Thoracic aorta (tissue), 2 donors: ENCODE data around the gene CLDN14. TPM values are rescaled to one million over a fixed set of nuclear protein-coding genes. Genes with fewer than 3 reads are reported as not detected.

Experiments used
- ATAC-seq: fragments of 150-250 bp; one replicate; pipeline ENCODE4 v1.8.0; 2017; ENCODE audit warnings: low read depth; ENCODE audit not compliant: insufficient number of reproducible peaks, low FRiP score
- DNase-seq: peaks from one replicate; pipeline ENCODE4 v3.0.0-alpha.2; 2020; ENCODE audit warnings: low spot score
- H3K27ac ChIP-seq, 2 donors: fragments of 200-600 bp; sonication (generic); 1 replicate in 1 of 2; 2 replicates in 1 of 2; pipeline ENCODE4 v1.5.1; 2016; ENCODE audit warnings: mild to moderate bottlenecking in 2 of 2, moderate library complexity in 2 of 2
- H3K27me3 ChIP-seq: fragments of 200-600 bp; sonication (generic); replicated peaks from 2 replicates; pipeline ENCODE4 v1.6.0; 2016; ENCODE audit warnings: mild to moderate bottlenecking; ENCODE audit not compliant: insufficient read depth
- H3K36me3 ChIP-seq: fragments of 200-600 bp; sonication (generic); one replicate; pipeline ENCODE4 v1.5.1; 2016
- H3K4me1 ChIP-seq, 2 donors: fragments of 200-600 bp; sonication (generic); 1 replicate in 1 of 2; 2 replicates in 1 of 2; pipeline versions ENCODE4 v1.5.1 to v1.6.0; 2016; ENCODE audit warnings: low read depth in 2 of 2, mild to moderate bottlenecking in 1 of 2; ENCODE audit not compliant: control insufficient read depth in 1 of 2
- H3K4me3 ChIP-seq: fragments of 200-600 bp; sonication (generic); 2 replicates; pipeline ENCODE4 v1.5.1; 2016; ENCODE audit warnings: mild to moderate bottlenecking
- H3K9me3 ChIP-seq: fragments of 200-600 bp; sonication (generic); 2 replicates; pipeline ENCODE4 v1.5.1; 2016
- CTCF ChIP-seq: fragments of 200-600 bp; sonication (generic); IDR thresholded peaks from one replicate; pipeline ENCODE4 v1.5.1; 2019; ENCODE audit warnings: antibody characterized with exemption
- total RNA-seq, 2 donors: library from RNA; depleted of rRNA; stranded (reverse); fragments of >200 nt; gene quantifications; one replicate each; pipeline versions ENCODE4 v1.1.0 to v1.2.3, GENCODE V29; 2016

CLDN14 gene
- total RNA-seq, 2 donors from 2014 or later: not detected

GRCh38 chr21:36471254-36471723 is 8.6 kb downstream of the CLDN14 start:
- Histone ChIP-seq H3K27me3 (no peaks in the 10 kb centered on the region), H3K36me3 (no peaks in the 10 kb centered on the region), H3K9me3 (no peaks in the 10 kb centered on the region), H3K27ac (no peak overlapping the region), H3K4me3 (no peak overlapping the region), H3K4me1 (no peaks in the 10 kb centered on the region)
- DNase-seq: no peak
- TF ChIP-seq CTCF: no peak
- no peak for ATAC-seq

- DNase-seq (no peak), ATAC-seq (no peak)
- H3K4me3 ChIP-seq: no peak overlapping the region
- no peak for TF ChIP-seq CTCF
- H3K27ac ChIP-seq: no peak overlapping the region
- no peaks in the 10 kb centered on the region for H3K36me3 ChIP-seq
- no peaks in the 10 kb centered on the region for H3K4me1 ChIP-seq
- no peaks in the 10 kb centered on the region for H3K27me3 ChIP-seq
- no peaks in the 10 kb centered on the region for H3K9me3 ChIP-seq
Observed at GRCh38 chr21:36470294-36470693, 9.6 kb downstream of the CLDN14 start.

GRCh38 chr21:36466061-36466511 is 13.8 kb downstream of the CLDN14 start:
- ATAC-seq: no peak
- no peak for DNase-seq

GRCh38 chr21:36465478-36465877 is 14.4 kb downstream of the CLDN14 start:
- no peaks in the 10 kb centered on the region for H3K9me3 ChIP-seq
- H3K4me3 ChIP-seq: no peak overlapping the region
- ATAC-seq (no peak), DNase-seq (no peak)
- H3K36me3 ChIP-seq: no peaks in the 10 kb centered on the region
- no peaks in the 10 kb centered on the region for H3K27me3 ChIP-seq
- no peaks in the 10 kb centered on the region for H3K4me1 ChIP-seq
- TF ChIP-seq CTCF: no peak
- no peak overlapping the region for H3K27ac ChIP-seq

More at GRCh38 chr21:36466061-36466511, 13.8 kb downstream of the CLDN14 start:
- Histone ChIP-seq H3K27me3 (no peaks in the 10 kb centered on the region), H3K27ac (no peak overlapping the region), H3K36me3 (no peaks in the 10 kb centered on the region), H3K4me1 (no peaks in the 10 kb centered on the region), H3K9me3 (no peaks in the 10 kb centered on the region), H3K4me3 (no peak overlapping the region)
- no peak for TF ChIP-seq CTCF

- no peak overlapping the region for H3K4me3 ChIP-seq
- TF ChIP-seq CTCF: no peak
- H3K27ac ChIP-seq: no peak overlapping the region
- no peak for DNase-seq
- H3K27me3 ChIP-seq: no peaks in the 10 kb centered on the region
- H3K4me1 ChIP-seq: no peaks in the 10 kb centered on the region
- no peaks in the 10 kb centered on the region for H3K9me3 ChIP-seq
- ATAC-seq: no peak
- no peaks in the 10 kb centered on the region for H3K36me3 ChIP-seq
Observed at GRCh38 chr21:36464590-36464989, 15.3 kb downstream of the CLDN14 start.
